Activated CD4-positive, alpha-beta T cell treated with anti-CD3 and anti-CD28 coated beads for 1 hour (primary cell): ENCODE measurements around the gene METTL6.

ENCODE experiments used
- DNase-seq: peaks from one replicate; pipeline ENCODE4 v3.0.0-alpha.2; 2020

The METTL6 gene

GRCh38 chr3:15361494-15362214, 65.7 kb downstream of the METTL6 start:
- no peak for DNase-seq

GRCh38 chr3:15360788-15361493, 66.4 kb downstream of the METTL6 start:
- no peak for DNase-seq
